ENCODE data around the gene EHBP1.

- TF ChIP-seq POLR2AphosphoS5 (IDR thresholded peaks at IDR 0.05; ENCODE audit: low read depth, low read length) = no peak
- no peak for TF ChIP-seq SIN3A (IDR thresholded peaks at IDR 0.05; ENCODE audit: borderline replicate concordance, insufficient read depth, low read length)
Observed at GRCh38 chr2:63015389-63015788, 309.9 kb downstream of the EHBP1 start.
